GM12878 (cell line): Measurements from ENCODE around the gene LCLAT1. TPM values are rescaled to one million over a fixed set of nuclear protein-coding genes. Genes with fewer than 3 reads are reported as not detected.

Source experiments
- ATAC-seq: fragments of 200-7000 bp; cut with Tn5 transposase; 3 replicates; pipeline ENCODE4 v1.9.1; 2020; ENCODE audit warnings: mild to moderate bottlenecking, moderate library complexity
- BruUV-seq: library from RNA; stranded (reverse); fragments of 400-500 nt; replicated peaks from 2 replicates; lab custom pipeline; 2021; lab: Mats Ljungman, UMichigan
- CTCF ChIA-PET: fragments of 300-600 bp; sonication (Branson Sonifier 250); formaldehyde crosslinking; extraction: SDS; loops from one replicate; lab custom pipeline; 2021; ENCODE audit warnings: inconsistent platforms; lab: Yijun Ruan, JAX
- POLR2A ChIA-PET: fragments of 350-600 bp; formaldehyde crosslinking; extraction: SDS; loops from one replicate; lab custom pipeline; 2021; ENCODE audit warnings: inconsistent platforms; lab: Charles Lee
- RAD21 ChIA-PET: fragments of 300-600 bp; sonication (Branson Sonifier 250); formaldehyde crosslinking; loops from one replicate; lab custom pipeline; 2023; ENCODE audit warnings: antibody characterized with exemption; ENCODE audit not compliant: unreplicated experiment; lab: Charles Lee
- SMC1A ChIA-PET: fragments of 300-600 bp; sonication (Branson Sonifier 250); formaldehyde crosslinking; loops from one replicate; lab custom pipeline; 2023; ENCODE audit not compliant: unreplicated experiment, uncharacterized antibody; lab: Charles Lee
- DNase-seq: peaks from one replicate; pipeline ENCODE4 v3.0.0-alpha.2; 2011; ENCODE audit warnings: low read depth, low spot score
- FAIRE-seq: peaks from 3 replicates; lab custom pipeline; 2011; peaks lifted over from hg19 to GRCh38; lab: Jason Lieb, UNC
- H2AFZ ChIP-seq: 2 replicates; pipeline ENCODE4 v1.6.0; 2011; ENCODE audit warnings: low read depth, low read length, control low read depth; ENCODE audit not compliant: control insufficient read depth
- H3K27ac ChIP-seq: 2 replicates; pipeline ENCODE4 v1.5.1; 2011; ENCODE audit warnings: control low read depth; ENCODE audit not compliant: control insufficient read depth, insufficient read depth
- H3K27me3 ChIP-seq, 2 experiments: replicated peaks in 1 of 2; 2 replicates each; pipeline versions ENCODE4 v1.6.0 to v1.6.1; 2011; ENCODE audit warnings: low read length in 1 of 2; ENCODE audit not compliant: control insufficient read depth in 2 of 2, insufficient read depth in 2 of 2
- H3K36me3 ChIP-seq, 2 experiments: 2 replicates each; pipeline ENCODE4 v1.5.1; 2011; ENCODE audit warnings: low read length in 1 of 2; ENCODE audit not compliant: control insufficient read depth in 2 of 2, insufficient read depth in 2 of 2
- H3K4me1 ChIP-seq: 2 replicates; pipeline ENCODE4 v1.6.1; 2011; ENCODE audit warnings: mild to moderate bottlenecking, low read length, moderate library complexity, mixed read lengths; ENCODE audit not compliant: control insufficient read depth, insufficient read depth
- H3K4me2 ChIP-seq: 2 replicates; pipeline ENCODE4 v1.6.0; 2011; ENCODE audit warnings: control low read depth; ENCODE audit not compliant: control insufficient read depth, insufficient read depth
- H3K4me3 ChIP-seq: fragments of 200-600 bp; sonication (generic); 2 replicates; pipeline ENCODE4 v1.5.1; 2016
- H3K79me2 ChIP-seq: 2 replicates; pipeline ENCODE4 v1.6.0; 2011; ENCODE audit warnings: low read length; ENCODE audit not compliant: control insufficient read depth, insufficient read depth
- H3K9ac ChIP-seq: 2 replicates; pipeline ENCODE4 v1.8.0; 2011; ENCODE audit warnings: low read length, control low read depth, mixed read lengths; ENCODE audit not compliant: control insufficient read depth, insufficient read depth
- H3K9me3 ChIP-seq: replicated peaks from 3 replicates; pipeline ENCODE4 v1.5.1; 2011; ENCODE audit warnings: mild to moderate bottlenecking, low read length; ENCODE audit not compliant: control insufficient read depth, insufficient read depth
- H4K20me1 ChIP-seq: 2 replicates; pipeline ENCODE4 v1.6.0; 2011; ENCODE audit not compliant: control insufficient read depth, insufficient read depth
- ATF2 ChIP-seq: IDR thresholded peaks from 2 replicates; pipeline ENCODE4 v1.6.1; 2012; ENCODE audit warnings: low read length, inconsistent platforms
- E2F8 ChIP-seq: fragments of 450-650 bp; IDR thresholded peaks from 2 replicates; pipeline ENCODE4 v1.6.1; 2018; ENCODE audit warnings: mild to moderate bottlenecking, low read depth, moderate library complexity; ENCODE audit not compliant: partially characterized antibody
- EGR1 ChIP-seq, 2 experiments: IDR thresholded peaks; 1 replicate in 1 of 2; 2 replicates in 1 of 2; pipeline ENCODE4 v1.6.1; 2011 to 2012; ENCODE audit warnings: low read depth in 2 of 2, low read length in 2 of 2, borderline replicate concordance in 1 of 2, mild to moderate bottlenecking in 1 of 2, moderate library complexity in 1 of 2
- FOXM1 ChIP-seq: IDR thresholded peaks from 2 replicates; pipeline ENCODE4 v1.6.1; 2012; ENCODE audit warnings: low read depth, mild to moderate bottlenecking, inconsistent platforms, low read length, moderate library complexity
- IKZF1 ChIP-seq: fragments of 450-650 bp; conservative IDR thresholded peaks from 2 replicates; pipeline ENCODE4 v1.6.1; 2017; ENCODE audit warnings: antibody characterized with exemption, mild to moderate bottlenecking
- IKZF2 ChIP-seq, 2 experiments: fragments of 450-650 bp; IDR thresholded peaks; 2 replicates each; pipeline ENCODE4 v1.6.1; 2017; ENCODE audit warnings: mild to moderate bottlenecking in 2 of 2, moderate library complexity in 2 of 2
- KLF5 ChIP-seq: fragments of 450-650 bp; IDR thresholded peaks from 2 replicates; pipeline ENCODE4 v1.6.1; 2014; ENCODE audit warnings: mild to moderate bottlenecking; ENCODE audit not compliant: partially characterized antibody
- LARP7 ChIP-seq: fragments of 450-650 bp; IDR thresholded peaks from 2 replicates; pipeline ENCODE4 v1.6.1; 2017; ENCODE audit warnings: mild to moderate bottlenecking
- MEF2A ChIP-seq: IDR thresholded peaks from 2 replicates; pipeline ENCODE4 v1.6.1; 2011; ENCODE audit warnings: low read depth, mild to moderate bottlenecking, low read length, moderate library complexity; ENCODE audit not compliant: insufficient read depth
- MEF2B ChIP-seq: fragments of 450-650 bp; IDR thresholded peaks from 2 replicates; pipeline ENCODE4 v1.6.1; 2018; ENCODE audit warnings: mild to moderate bottlenecking, moderate library complexity; ENCODE audit not compliant: partially characterized antibody, poor library complexity, severe bottlenecking
- MYC ChIP-seq: IDR thresholded peaks from 2 replicates; pipeline ENCODE4 v1.6.1; 2011; ENCODE audit warnings: mild to moderate bottlenecking, low read length, moderate library complexity, inconsistent platforms; ENCODE audit not compliant: insufficient read depth, insufficient replicate concordance, insufficient read length, severe bottlenecking
- NFIC ChIP-seq: IDR thresholded peaks from 2 replicates; pipeline ENCODE4 v1.6.1; 2012; ENCODE audit warnings: low read depth, mild to moderate bottlenecking, inconsistent platforms, low read length, moderate library complexity
- NFXL1 ChIP-seq: fragments of 450-650 bp; IDR thresholded peaks from 2 replicates; pipeline ENCODE4 v1.6.1; 2017; ENCODE audit warnings: antibody characterized with exemption, mild to moderate bottlenecking, borderline replicate concordance
- NR2C1 ChIP-seq: fragments of 450-650 bp; IDR thresholded peaks from 2 replicates; pipeline ENCODE4 v1.6.1; 2017; ENCODE audit warnings: antibody characterized with exemption, mild to moderate bottlenecking, moderate library complexity
- NR2F1 ChIP-seq: fragments of 450-650 bp; conservative IDR thresholded peaks from 2 replicates; pipeline ENCODE4 v1.6.1; 2017; ENCODE audit warnings: mild to moderate bottlenecking
- RAD21 ChIP-seq: IDR thresholded peaks from 2 replicates; pipeline ENCODE4 v1.6.1; 2011; ENCODE audit warnings: mild to moderate bottlenecking, low read depth, low read length, moderate library complexity; ENCODE audit not compliant: insufficient read depth
- RAD51 ChIP-seq: fragments of 450-650 bp; IDR thresholded peaks from 2 replicates; pipeline ENCODE4 v1.6.1; 2016; ENCODE audit warnings: moderate library complexity, mild to moderate bottlenecking, inconsistent platforms
- RUNX3 ChIP-seq: IDR thresholded peaks from 2 replicates; pipeline ENCODE4 v1.6.1; 2012; ENCODE audit warnings: low read length, inconsistent platforms
- SUPT20H ChIP-seq: IDR thresholded peaks from 2 replicates; pipeline ENCODE4 v1.6.1; 2011; ENCODE audit warnings: low read depth, mild to moderate bottlenecking, low read length, moderate library complexity, borderline replicate concordance; ENCODE audit not compliant: control insufficient read depth
- WGBS: methylation state at CpG from one replicate; pipeline ENCODE4 v1.1.6; 2016; ENCODE audit warnings: low lambda C conversion rate; ENCODE audit not compliant: insufficient replicate concordance, insufficient coverage; ENCODE audit errors: missing lambda C conversion rate; 5-methylcytosine and 5-hydroxymethylcytosine counted together
- in situ Hi-C: fragments of 300-500 bp; cut with MboI; formaldehyde crosslinking; loops from 9 replicates; pipeline ENCODE4 v1.14.3; 2018; ENCODE audit warnings: mixed read lengths
- intact Hi-C: fragments of 100-400 bp; cut with micrococcal nuclease; formaldehyde crosslinking; loops from one replicate; pipeline ENCODE4 v1.14.2; 2022; ENCODE audit not compliant: unreplicated experiment
- polyA plus RNA-seq, 11 experiments: library from polyadenylated mRNA; depleted of rRNA in 4 of 11; unstranded in 6 of 11; stranded (reverse) in 5 of 11; fragments of >200 nt; fragmentation: Nextera tagmentation in 4 of 11; fragmentation: Illumina TruSeq in 1 of 11; extraction: Ambion mirVana in 4 of 11; extraction: Trizol in 1 of 11; gene quantifications; 1 replicate in 1 of 11; 2 replicates in 10 of 11; pipeline versions ENCODE4 v1.2.1 to v1.2.3, GENCODE V29; 2011 to 2016; ENCODE audit warnings: inconsistent platforms in 2 of 11, missing spikeins in 2 of 11, low read depth in 1 of 11
- total RNA-seq, 4 experiments: library from RNA; depleted of rRNA in 3 of 4; stranded (reverse); fragments of >200 nt in 3 of 4; fragmentation: Illumina TruSeq in 1 of 4; extraction: Trizol in 1 of 4; gene quantifications; 2 replicates each; pipeline versions ENCODE4 v1.2.1 to v1.2.3, GENCODE V29; 2013 to 2021

Gene LCLAT1
- total and polyA plus RNA-seq, 10 of the 15 experiments (the other 5 are each of a cell fraction or from before 2014, with no cell fraction given) = 8.1 to 33.0 (median 15.9) TPM

GRCh38 chr2:30514134-30514847 is 67.2 kb downstream of the LCLAT1 start:
- Histone ChIP-seq H4K20me1 (no peaks in the 10 kb centered on the region), H3K4me2 (peak overlapping the region; percentile 30), H3K9me3 (peaks cover 4% of the 10 kb centered on the region; the same call in 2 of the 3 replicates), H3K27me3 (no peaks in the 10 kb centered on the region), H3K9ac (no peak overlapping the region), H3K36me3 (no peaks in the 10 kb centered on the region; a peak in 1 of 4 replicates), H3K79me2 (no peaks in the 10 kb centered on the region)
- ChIA-PET CTCF (interaction anchor here (0.8 kb wide), 1 partner anchor 33 kb away, joined by 3 read pairs; no protein-coding TSS in a partner anchor), POLR2A (interaction anchor here (0.7 kb wide), 1 partner anchor 9 kb away, joined by 4 read pairs; no protein-coding TSS in a partner anchor), SMC1A (interaction anchor here (0.7 to 1.7 kb wide), 7 partner anchors 10 to 306 kb away, joined by 3 read pairs; no protein-coding TSS in a partner anchor)
- FAIRE-seq = no peak
- peak; percentile 90 for ATAC-seq
- TF ChIP-seq RUNX3 (peak; percentile 83), MEF2A (peak; percentile 67; the same call in 1 of the 2 replicates), RAD21 (0 out of 2 replicates have a peak, but pooled peaks have one; percentile 10), EGR1 (IDR thresholded peaks at IDR 0.05; ENCODE audit: borderline replicate concordance in 1 of 2, low read depth in 2 of 2, low read length in 2 of 2) (no peak), E2F8 (no peak), SUPT20H (no peak), NR2C1 (peak; percentile 19; the same call in 1 of the 2 replicates), IKZF2 (IDR thresholded peaks at IDR 0.05) (peak; percentile 27 to 57; a peak in 3 of 4 replicates), RAD51 (no peak), NFIC (peak; percentile 45; the same call in 1 of the 2 replicates), KLF5 (no peak), IKZF1 (0 out of 2 replicates have a peak, but pooled peaks have one; percentile 26), NFXL1 (no peak), MYC (no peak), ATF2 (peak; percentile 25; the same call in 1 of the 2 replicates), FOXM1 (peak; percentile 70; the same call in 1 of the 2 replicates), LARP7 (no peak), NR2F1 (0 out of 2 replicates have a peak, but pooled peaks have one; percentile 42), MEF2B (peak; percentile 53)
- TF ChIP-seq, all 136 proteins: peak for 11
- no peak for DNase-seq
- RAD21 ChIA-PET = interaction anchor here (1.0 to 1.9 kb wide), 2 partner anchors 9 kb away, joined by 3 to 6 read pairs; no protein-coding TSS in a partner anchor
- WGBS = 13% methylated on average over 2 of the region's 2 CpGs
- in situ Hi-C loops = no loop called here
- Histone ChIP-seq H3K27ac (peak overlapping the region; percentile 56), H3K4me3 (no peak overlapping the region), H2AFZ (no peak overlapping the region; the same call in 1 of the 2 replicates), H3K4me1 (peaks cover 8% of the 10 kb centered on the region; the same call in 1 of the 2 replicates)
- BruUV-seq = no TSS peak
- intact Hi-C loops = no loop called here
